SU-DHL-6 (cell line): ENCODE results near the gene SLC8A1.

Experiments used
- H2AFZ ChIP-seq: fragments of 200-600 bp; sonication (generic); 2 replicates; pipeline ENCODE4 v1.6.1; 2014; ENCODE audit warnings: low read depth, mild to moderate bottlenecking, moderate library complexity, mixed read lengths, antibody characterized with exemption, low read length; ENCODE audit not compliant: severe bottlenecking
- H3F3A ChIP-seq: fragments of 200-600 bp; shearing (Covaris generic); 2 replicates; pipeline ENCODE4 v1.6.0; 2016; ENCODE audit warnings: antibody characterized with exemption, mild to moderate bottlenecking; ENCODE audit not compliant: insufficient read depth
- H3K27ac ChIP-seq: fragments of 200-600 bp; sonication (generic); 2 replicates; pipeline ENCODE4 v1.5.1; 2016; ENCODE audit warnings: low read depth, mild to moderate bottlenecking, low read length, moderate library complexity, mixed read lengths
- H3K27me3 ChIP-seq: fragments of 200-600 bp; sonication (generic), shearing (Covaris generic); 2 replicates; pipeline ENCODE4 v1.6.0; 2014; ENCODE audit warnings: mild to moderate bottlenecking, low read length
- H3K36me3 ChIP-seq: fragments of 200-600 bp; sonication (generic); 2 replicates; pipeline ENCODE4 v1.6.1; 2014; ENCODE audit warnings: mild to moderate bottlenecking, low read length, mixed read lengths
- H3K4me2 ChIP-seq: fragments of 300-600, 200-600 bp; shearing (Covaris generic), sonication (generic); 2 replicates; pipeline ENCODE4 v1.6.0; 2014; ENCODE audit warnings: low read length, low read depth, mild to moderate bottlenecking; ENCODE audit not compliant: poor library complexity, severe bottlenecking
- H3K4me3 ChIP-seq: fragments of 200-600 bp; sonication (generic); 2 replicates; pipeline ENCODE4 v1.5.1; 2014; ENCODE audit warnings: antibody characterized with exemption, low read length, mild to moderate bottlenecking, mixed read lengths; ENCODE audit not compliant: insufficient read depth, poor library complexity, severe bottlenecking
- H3K79me2 ChIP-seq: fragments of 200-600 bp; sonication (generic); 2 replicates; pipeline ENCODE4 v1.6.1; 2014; ENCODE audit warnings: mild to moderate bottlenecking, low read length, moderate library complexity; ENCODE audit not compliant: insufficient read depth
- H3K9ac ChIP-seq: fragments of 200-600 bp; sonication (generic); 2 replicates; pipeline ENCODE4 v1.7.0; 2014; ENCODE audit warnings: mild to moderate bottlenecking, low read length
- H3K9me2 ChIP-seq: fragments of 200-600 bp; sonication (generic); replicated peaks from 2 replicates; pipeline ENCODE4 v1.6.1; 2014; ENCODE audit warnings: low read length; ENCODE audit not compliant: insufficient read depth
- H3K9me3 ChIP-seq: fragments of 200-600 bp; sonication (generic); 2 replicates; pipeline ENCODE4 v1.6.1; 2014; ENCODE audit warnings: low read length, mixed read lengths; ENCODE audit not compliant: insufficient read depth
- H4K20me1 ChIP-seq: fragments of 200-600 bp; sonication (generic); 2 replicates; pipeline ENCODE4 v1.6.1; 2014; ENCODE audit warnings: low read depth, mild to moderate bottlenecking, antibody characterized with exemption, low read length, moderate library complexity, mixed read lengths
- EZH2phosphoT487 ChIP-seq: fragments of 200-600 bp; sonication (generic), shearing (Covaris generic); conservative IDR thresholded peaks from 2 replicates; pipeline ENCODE4 v1.6.1; 2018; ENCODE audit warnings: mild to moderate bottlenecking, antibody characterized with exemption, low read length, moderate library complexity, mixed read lengths
- TF ChIP-seq, protein P1 (sequence below): fragments of 200-600 bp; sonication (generic); IDR thresholded peaks from one replicate; pipeline ENCODE4 v1.5.1; 2017; ENCODE audit warnings: antibody characterized with exemption, mild to moderate bottlenecking, low read length, moderate library complexity; ENCODE audit not compliant: insufficient read depth, poor library complexity, severe bottlenecking

SLC8A1 gene

DNA sequence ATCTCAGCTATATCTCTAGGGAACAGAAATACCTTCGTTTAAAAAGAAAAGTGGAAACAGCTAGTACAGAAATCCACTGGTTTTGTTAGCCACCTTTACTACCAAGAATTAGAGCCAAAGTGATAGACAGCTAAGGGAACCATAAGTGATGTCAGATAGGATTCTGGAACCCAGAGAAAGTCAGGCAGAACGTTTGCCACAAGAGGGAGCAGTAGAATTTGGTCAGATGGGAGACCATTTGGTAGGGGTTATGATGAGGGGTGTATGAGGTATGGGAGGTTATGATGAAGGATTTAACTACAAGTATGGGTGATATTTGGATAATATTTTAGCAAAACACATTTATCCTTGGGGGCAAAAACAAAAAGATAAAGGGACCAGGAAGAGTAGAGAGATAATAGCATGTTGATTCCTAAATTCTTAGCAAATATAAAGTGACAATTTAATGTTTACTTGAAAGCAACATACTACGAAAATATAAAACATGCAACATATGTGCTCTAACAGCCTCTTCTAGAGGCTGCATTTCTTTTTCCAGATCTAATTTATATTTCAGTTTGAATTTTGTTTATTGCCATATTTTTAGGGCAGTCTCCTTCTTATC lies 3.3 kb downstream of the SLC8A1 start:
- H3K9ac ChIP-seq: no peak overlapping the region
- no peaks in the 10 kb centered on the region for H4K20me1 ChIP-seq
- no peaks in the 10 kb centered on the region for H3K79me2 ChIP-seq
- H2AFZ ChIP-seq: no peak overlapping the region
- H3K27me3 ChIP-seq: no peaks in the 10 kb centered on the region
- H3K36me3 ChIP-seq: no peaks in the 10 kb centered on the region
- no peak overlapping the region for H3K4me2 ChIP-seq
- no peak overlapping the region for H3K4me3 ChIP-seq
- no peaks in the 10 kb centered on the region for H3K9me3 ChIP-seq
- no peaks in the 10 kb centered on the region for H3K9me2 ChIP-seq
- no peak overlapping the region for H3K27ac ChIP-seq
- TF ChIP-seq, protein P1, sequence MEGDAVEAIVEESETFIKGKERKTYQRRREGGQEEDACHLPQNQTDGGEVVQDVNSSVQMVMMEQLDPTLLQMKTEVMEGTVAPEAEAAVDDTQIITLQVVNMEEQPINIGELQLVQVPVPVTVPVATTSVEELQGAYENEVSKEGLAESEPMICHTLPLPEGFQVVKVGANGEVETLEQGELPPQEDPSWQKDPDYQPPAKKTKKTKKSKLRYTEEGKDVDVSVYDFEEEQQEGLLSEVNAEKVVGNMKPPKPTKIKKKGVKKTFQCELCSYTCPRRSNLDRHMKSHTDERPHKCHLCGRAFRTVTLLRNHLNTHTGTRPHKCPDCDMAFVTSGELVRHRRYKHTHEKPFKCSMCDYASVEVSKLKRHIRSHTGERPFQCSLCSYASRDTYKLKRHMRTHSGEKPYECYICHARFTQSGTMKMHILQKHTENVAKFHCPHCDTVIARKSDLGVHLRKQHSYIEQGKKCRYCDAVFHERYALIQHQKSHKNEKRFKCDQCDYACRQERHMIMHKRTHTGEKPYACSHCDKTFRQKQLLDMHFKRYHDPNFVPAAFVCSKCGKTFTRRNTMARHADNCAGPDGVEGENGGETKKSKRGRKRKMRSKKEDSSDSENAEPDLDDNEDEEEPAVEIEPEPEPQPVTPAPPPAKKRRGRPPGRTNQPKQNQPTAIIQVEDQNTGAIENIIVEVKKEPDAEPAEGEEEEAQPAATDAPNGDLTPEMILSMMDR: peak; percentile 32
- TF ChIP-seq EZH2phosphoT487: no peak
- no peaks in the 10 kb centered on the region for H3F3A ChIP-seq

DNA sequence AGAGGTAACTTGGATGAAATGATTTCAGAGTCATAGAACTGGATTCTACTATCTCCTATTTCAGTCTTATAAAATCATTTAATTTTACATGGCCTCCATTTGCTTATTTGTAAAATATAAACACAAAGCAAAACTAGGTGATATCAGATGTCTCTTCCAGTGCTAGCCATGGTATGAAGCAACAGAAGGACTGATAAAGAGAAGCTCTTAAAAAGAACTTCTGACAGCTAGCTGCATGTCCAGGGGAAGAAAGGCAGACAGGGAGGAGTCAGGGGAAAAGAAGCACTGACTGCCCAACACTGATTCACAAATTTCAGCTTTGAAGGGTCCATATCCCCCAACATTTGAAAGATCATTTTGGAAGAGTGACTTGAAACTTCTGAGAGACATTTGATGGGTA lies 6.4 kb downstream of the SLC8A1 start:
- H3K4me2 ChIP-seq: no peak overlapping the region
- no peaks in the 10 kb centered on the region for H4K20me1 ChIP-seq
- H3K36me3 ChIP-seq: no peaks in the 10 kb centered on the region
- no peaks in the 10 kb centered on the region for H3K27me3 ChIP-seq
- no peak overlapping the region for H2AFZ ChIP-seq
- no peak overlapping the region for H3K9ac ChIP-seq
- H3K79me2 ChIP-seq: no peaks in the 10 kb centered on the region
- no peaks in the 10 kb centered on the region for H3K9me2 ChIP-seq
- H3K9me3 ChIP-seq: no peaks in the 10 kb centered on the region
- TF ChIP-seq, protein P1: no peak
- TF ChIP-seq EZH2phosphoT487: no peak
- H3K27ac ChIP-seq: no peak overlapping the region
- no peak overlapping the region for H3K4me3 ChIP-seq
- H3F3A ChIP-seq: no peaks in the 10 kb centered on the region

DNA sequence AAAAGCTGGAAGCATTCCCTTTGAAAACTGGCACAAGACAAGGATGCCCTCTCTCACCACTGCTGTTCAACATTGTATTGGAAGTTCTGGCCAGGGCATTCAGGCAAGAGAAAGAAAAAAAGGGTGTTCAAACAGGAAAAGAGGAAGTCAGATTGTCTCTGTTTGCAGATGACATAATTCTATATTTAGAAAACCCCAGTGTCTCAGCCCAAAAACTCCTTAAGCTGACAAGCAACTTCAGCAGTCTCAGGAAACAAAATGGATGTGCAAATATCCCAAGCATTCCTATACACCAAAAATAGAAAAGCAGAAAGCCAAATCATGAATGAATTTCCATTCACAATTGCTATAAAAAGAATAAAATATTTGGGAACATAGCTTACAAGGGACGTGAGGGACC lies 11.1 kb downstream of the SLC8A1 start:
- no peaks in the 10 kb centered on the region for H3F3A ChIP-seq
- no peak overlapping the region for H3K4me2 ChIP-seq
- no peaks in the 10 kb centered on the region for H3K27me3 ChIP-seq
- H3K9ac ChIP-seq: no peak overlapping the region
- H2AFZ ChIP-seq: no peak overlapping the region
- no peak for TF ChIP-seq EZH2phosphoT487
- TF ChIP-seq, protein P1: no peak
- no peaks in the 10 kb centered on the region for H4K20me1 ChIP-seq
- H3K4me3 ChIP-seq: no peak overlapping the region
- no peaks in the 10 kb centered on the region for H3K9me2 ChIP-seq
- no peaks in the 10 kb centered on the region for H3K9me3 ChIP-seq
- H3K36me3 ChIP-seq: no peaks in the 10 kb centered on the region
- H3K79me2 ChIP-seq: no peaks in the 10 kb centered on the region
- H3K27ac ChIP-seq: no peak overlapping the region
